GM18867 (cell line): ENCODE data around the gene IL1RAP.
"Not testable (repeated sequence)": the region's sequence is repeated elsewhere in the genome, so short reads cannot be mapped to it uniquely, and the experiment has no call there.

Experiments
- ATAC-seq: cut with Tn5 transposase; IDR thresholded peaks from one replicate; pipeline ENCODE4 v1.9.1; 2021; ENCODE audit warnings: mild to moderate bottlenecking, moderate library complexity; ENCODE audit not compliant: unreplicated experiment

IL1RAP gene

DNA sequence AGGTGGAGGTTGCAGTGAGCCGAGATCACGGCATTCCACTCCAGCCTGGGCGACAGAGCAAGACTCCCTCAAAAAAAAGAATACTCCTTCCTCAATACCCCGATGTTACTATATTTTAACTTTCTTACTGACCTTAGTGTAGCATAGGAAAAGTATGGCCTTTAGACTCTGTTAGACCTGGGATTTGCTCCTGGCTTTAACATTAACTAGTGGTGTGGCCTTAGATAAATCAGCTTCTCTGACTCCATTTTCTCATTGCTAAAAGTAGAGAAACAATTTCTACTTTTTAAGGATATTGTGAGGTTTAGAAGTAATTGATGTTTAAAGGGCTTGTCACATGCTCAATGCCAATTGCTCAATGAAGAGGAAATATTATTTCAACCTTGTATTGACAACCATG, 7.6 kb upstream of the IL1RAP start:
- no peak for ATAC-seq

DNA sequence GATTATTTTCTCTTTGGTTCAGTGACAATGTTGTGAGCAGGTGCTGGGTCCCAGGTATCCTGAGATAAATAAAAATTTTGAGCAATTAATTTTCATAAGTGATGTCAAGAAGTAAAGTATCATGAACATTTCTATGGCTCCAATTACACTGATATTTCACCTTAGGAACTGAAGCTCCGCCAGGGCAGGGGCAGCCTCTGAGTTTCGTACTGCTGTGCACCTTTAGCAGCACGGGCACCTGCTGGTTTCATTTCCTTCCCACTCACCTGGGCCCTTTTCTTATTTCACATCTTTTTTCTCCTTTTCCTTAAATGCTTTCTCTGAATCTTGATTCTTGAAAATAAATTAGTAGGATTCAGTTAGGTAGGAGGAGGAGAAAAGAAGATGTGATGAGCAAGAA, 1.2 kb upstream of the IL1RAP start:
- no peak for ATAC-seq

DNA sequence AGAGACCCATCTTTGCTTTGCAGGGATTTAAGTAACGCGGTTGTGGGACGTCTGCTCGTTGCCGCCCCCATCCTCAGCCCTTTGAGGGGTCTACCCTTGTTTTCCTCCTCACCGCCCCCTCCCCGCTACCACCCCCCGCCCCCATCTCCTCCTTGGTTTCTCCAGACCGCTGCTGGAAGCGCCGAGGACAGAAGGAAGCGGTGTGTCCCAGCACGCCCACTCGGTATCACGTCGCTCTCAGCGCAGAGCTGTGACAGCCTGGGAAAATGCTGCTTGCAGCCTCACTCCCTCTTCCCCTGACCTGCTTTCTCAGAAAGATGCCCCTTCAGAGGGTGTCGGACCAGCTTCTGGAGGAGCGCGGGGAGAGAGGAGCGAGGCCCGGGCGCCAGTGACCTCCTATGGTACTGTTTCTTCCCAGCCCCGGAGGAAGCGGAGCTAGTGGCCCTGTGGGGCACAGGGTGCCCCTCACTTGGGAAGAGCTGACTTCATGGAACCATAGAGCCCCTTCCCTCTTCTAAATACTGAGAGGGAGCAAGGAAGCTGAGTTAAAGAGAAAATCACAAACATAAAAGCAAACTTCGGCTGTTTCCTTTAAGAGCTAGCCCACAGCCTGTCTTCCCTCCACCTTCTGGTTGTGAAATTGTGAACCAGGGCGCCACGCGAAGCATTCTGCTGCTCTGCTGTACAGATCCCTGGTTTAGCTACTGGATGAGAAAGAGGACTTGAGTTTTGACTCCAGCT, 698 bp downstream of the IL1RAP start:
- ATAC-seq = no peak

DNA sequence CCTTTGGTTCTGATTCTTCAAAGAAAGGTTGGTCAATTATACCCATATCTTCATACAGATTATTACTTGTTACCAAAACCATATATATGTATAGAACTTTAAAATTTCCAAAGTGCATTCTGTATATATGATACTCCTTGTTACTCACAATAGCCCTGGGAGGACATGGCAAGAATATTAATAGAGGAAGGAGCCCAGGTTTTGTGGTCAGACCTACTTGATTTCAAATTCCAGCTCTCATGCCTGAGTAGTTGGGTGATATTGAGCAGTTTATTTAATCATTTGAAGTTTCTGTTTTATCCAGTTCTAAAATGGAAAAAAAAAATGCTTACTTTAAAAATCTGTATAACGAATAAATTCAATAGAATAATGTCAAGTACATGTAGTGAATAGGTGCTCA, 2.5 kb downstream of the IL1RAP start:
- no peak for ATAC-seq

DNA sequence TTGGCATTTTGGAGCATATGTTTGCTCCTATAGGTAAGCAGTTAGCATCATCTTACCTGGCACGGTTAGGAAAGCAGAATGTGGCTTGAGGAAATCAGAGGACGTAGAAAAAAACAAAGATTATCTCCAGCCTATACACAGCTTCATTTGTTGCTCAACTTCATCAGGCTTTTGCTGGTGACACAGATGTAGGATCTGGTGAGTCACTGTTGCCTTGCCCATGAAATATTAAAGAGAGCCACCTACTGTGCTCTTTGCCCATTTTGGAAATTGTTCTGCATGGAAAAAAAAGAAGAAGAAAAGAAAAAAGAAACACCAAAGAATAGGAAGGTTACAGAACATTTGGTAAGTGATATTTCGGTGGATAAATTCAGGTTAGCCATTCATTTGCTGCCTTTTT, 3.8 kb downstream of the IL1RAP start:
- no peak for ATAC-seq

DNA sequence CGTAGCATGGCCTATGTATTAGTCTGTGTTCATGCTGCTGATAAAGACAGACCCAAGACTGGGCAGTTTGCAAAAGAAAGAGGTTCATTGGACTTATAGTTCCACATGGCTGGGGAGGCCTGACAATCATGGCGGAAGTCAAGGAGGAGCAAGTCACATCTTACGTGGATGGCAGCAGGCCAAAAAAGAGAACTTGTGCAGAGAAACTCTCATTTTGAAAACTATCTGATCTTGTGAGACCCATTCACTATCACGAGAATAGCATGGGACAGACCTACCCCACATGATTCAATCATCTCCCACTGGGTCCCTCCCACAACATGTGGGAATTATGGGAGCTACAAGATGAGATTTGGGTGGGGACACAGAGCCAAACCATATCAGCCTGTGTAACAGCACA, 4.6 kb downstream of the IL1RAP start:
- ATAC-seq = not testable (repeated sequence)

DNA sequence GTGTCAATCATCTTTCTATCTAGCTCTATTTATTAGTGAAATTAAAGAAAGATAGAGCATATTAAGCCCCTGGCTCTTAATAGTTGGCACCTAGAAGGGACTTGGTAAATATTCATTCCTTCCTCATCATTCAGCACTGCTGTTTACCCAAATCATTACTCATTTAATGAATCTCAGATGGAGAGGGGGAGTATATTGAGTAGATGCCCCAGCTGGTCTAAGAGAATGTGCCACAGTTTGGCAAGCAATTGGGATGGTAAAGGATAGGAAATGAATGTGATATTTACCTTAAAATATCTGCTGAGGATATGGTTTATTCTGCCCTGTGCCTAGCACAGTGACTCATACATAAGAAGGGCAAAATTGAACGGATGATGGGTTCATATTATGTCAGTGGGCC, 6.0 kb downstream of the IL1RAP start:
- no peak for ATAC-seq

DNA sequence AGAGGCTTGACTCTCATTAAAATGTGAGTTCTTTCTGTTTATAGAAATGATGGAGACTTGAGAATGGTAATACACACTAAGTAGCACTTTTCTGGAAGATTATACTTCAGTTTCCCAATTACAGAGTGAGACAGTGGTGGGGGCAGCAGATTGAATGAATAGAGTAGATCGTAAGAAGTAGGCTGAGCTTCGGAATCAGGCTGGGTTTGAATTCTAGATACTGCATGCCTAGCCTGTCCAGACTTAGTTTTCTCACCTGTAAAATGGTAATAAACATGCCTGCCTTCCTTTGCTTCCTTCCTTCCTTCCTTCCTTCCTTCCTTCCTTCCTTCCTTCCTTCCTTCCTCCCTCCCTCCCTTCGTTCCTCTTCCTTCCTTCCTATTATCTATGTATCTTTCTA, 8.1 kb downstream of the IL1RAP start:
- ATAC-seq = no peak

DNA sequence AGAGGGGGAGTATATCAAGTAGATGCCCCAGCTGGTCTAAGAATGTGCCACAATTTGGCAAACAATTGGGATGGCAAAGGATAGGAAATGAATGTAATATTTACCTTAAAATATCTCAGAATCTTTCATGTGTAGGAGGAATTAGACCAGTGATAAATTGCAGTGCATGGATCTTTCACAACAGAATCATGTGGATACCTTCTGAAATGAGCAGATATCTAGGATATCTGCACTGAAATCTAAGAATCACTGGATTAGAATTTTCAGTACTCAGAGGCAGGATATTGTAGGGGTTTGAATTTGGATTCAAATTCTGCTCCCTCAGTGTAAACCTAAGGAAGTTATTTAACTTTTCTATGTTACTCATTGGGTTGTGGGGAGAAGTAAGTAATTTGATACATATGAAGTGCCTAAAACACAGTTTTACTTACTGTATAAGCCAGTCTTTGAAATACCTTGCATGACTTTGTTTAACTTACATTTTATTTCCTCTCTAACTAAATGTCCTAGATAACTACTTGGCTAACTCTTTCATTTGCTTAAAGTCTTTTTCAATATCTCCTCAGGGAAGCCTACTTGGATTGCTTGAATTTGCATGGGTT, 8.8 kb downstream of the IL1RAP start:
- ATAC-seq = no peak

DNA sequence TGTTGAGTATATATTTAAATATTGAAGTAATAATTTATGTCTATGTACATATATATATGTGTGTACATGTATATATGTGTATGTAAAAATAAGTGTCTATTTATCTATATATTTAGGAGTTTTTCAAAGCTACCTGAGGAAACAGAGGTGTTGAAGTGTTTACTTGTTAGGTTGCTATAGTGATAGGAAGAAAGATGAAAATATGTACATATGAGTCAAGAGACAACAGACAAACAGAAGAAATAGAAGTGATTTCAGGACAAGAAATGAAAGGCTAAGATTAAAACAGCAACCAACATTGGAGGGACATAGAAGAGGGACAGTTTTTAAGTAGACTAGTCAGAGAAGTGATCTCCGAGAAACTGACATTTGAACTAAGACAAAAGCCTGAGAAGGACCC, 11.1 kb downstream of the IL1RAP start:
- ATAC-seq = no peak

DNA sequence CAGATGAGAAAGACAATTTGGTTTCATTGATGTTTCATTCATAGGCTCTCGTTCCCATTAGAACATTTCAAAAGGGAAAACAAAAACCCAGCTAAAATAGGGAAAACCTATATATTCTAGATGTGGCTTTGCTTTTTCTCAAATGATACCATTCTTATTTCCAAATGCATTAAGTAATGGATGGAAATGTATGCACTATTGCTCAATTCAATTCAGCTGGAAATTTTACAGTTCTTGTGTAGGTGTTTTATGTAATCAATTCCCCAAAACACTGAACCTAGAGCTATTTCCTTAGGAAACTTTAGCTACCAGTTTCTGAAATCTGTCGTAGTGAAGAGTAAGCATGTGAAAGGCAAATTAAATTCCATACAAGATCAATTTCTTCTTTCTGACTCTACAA, 11.7 kb downstream of the IL1RAP start:
- ATAC-seq = no peak

DNA sequence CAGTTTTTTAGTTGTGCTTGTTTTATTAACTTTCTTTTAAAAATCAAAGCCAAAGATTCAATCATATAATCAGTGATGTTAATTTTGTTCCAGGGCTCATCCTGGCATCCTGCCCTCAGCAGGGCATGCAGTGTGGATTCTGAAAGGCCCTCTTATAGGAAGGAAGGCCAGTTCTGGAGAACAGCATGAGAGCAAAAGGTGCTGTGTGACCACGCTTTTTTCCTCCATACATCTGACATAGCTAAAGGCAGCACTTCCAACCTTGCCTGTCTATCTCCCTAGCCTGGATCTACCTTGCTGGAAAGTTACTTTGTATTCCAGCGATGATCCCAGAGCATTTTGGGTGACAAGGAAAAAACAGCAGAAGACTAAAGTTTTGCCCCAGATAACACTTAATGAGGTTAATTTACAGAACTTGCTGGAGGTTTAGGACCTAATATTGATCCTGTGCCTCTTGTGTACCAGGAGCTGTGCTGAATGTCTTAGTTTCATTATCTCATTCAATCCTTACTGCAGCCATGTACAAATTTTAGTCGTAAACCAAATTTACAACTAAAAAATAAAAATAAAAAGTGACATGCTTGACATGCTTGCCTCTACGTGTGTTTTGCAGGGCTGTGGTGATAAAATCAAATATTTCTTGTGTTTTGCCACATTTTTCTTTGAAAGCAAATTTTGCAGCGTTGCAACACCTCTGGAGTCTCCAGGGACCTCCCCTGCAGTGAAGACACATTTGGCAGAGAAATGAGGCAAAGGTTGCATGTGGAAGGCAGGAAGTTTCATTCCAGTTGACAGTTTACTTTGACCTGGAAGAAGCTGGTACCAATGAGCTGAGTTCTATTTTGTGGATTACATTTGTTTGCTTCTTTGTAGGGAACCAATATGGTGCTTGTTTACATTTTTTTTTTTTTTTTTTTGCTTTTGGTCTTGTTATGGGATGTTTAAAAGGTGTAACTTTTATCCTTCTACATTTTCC, 13.2 kb downstream of the IL1RAP start:
- ATAC-seq = no peak

DNA sequence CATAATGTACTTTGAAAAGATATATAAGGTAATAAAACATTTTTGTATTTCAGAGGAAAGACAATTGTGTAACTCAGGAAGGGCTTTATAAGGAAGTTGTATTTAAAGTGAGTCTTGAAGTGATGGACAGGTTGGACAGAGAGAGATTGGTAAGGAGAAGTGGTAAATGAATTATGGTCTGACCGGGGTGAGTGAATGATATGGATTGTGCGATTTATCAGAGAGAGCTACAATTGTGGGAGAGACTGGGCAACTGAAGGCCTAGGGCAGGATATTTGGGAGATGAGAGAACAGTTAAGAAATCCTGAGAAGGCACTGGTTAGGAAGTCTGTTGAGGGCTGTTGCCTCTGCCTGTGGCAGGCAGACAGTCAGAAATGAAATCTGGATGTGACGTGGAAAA, 14.8 kb downstream of the IL1RAP start:
- no peak for ATAC-seq

DNA sequence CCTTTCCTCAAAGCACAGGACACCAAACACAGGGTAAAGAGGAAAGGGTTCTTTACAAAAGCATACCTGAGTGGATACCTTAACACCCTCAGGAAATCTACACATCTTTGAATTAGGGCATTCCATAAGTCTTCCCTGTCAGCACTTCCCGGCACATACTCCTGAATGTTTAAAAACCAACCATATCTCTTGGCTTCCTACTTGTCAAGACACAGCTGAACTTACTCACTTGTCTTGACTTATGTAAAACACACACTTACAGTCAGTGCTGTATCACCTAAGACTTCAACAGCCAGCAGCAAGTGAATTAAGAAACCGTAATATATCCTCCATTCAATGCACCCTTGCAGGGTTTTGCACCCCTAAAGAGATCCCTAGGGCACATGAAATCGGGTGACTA, 17.5 kb downstream of the IL1RAP start:
- no peak for ATAC-seq

DNA sequence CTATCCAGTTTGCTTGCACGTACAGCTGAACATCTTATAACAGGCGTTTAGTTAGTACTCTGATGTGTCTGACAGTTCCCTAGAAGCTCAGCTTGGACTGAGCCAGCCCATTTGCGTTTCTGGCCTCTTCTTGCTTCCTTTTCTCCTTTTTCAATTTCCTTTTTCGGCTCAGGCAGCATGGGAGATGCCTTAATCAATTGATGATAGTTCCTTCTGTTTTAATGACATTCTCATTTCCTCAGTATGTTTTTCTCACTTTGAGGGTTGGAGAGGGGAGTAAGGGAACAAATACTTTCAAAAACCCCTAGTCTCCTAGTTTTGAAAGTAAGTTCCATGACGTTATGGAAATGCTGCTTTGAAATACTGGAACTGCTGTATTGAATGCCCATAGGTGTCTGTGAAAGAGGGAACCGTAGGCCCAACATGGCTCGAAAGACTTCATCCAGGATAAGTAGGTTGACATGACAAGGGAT, 18.9 kb downstream of the IL1RAP start:
- no peak for ATAC-seq

DNA sequence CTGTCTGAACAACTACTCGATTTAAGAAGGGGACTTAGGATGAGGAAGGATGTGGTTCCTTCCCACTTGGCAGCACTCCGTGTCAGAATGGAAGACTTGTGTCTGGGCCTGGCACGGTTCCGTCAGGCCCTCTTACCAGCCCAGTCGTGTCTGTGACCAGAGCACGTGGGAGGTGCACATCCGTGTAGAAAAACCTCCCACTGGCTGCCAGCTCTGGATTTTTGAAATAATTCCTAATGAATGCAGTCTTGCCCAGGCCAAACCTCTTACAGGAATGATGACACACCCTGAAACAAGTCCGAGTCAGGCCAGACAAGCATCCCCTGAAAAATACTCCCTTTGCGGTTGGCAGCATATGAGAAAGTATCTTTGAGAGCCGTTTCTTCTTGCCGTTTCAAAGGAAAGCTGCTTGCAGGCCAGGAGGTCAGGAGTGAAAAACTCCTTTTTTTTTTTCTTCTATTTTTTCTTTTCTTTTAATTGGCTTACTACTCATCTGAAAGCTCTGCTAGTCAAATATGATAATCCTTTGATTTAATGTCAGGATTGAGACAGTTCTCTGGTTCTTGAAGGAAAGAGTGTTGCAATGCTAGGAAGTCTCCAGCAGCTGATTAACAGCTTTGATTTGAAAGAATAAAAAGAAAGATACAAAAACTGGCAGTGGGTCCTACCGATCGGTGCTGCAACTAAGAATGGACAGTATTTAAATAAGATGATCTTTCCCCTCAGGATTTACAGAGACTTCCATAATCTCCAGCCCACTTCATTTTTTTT, 19.8 kb downstream of the IL1RAP start:
- ATAC-seq = no peak

DNA sequence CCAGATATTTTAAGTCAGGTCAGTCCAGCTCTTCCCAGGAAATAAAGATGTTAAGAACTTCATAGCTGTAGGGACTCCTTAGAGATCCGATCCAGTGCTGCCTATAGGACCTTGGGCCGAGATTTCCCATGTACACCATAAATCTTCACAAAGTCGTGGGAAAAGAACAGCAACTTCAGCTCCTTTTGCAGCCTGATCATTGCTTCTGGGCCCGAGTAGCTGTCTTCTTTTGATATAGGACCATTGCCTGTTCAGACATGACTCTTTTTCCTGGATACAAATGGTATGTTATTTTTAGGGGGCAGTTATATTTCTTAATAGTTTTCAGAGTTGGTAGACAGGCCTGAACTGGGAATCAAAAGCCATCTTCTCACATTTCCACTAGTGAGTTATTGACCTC, 20.5 kb downstream of the IL1RAP start:
- ATAC-seq = no peak

DNA sequence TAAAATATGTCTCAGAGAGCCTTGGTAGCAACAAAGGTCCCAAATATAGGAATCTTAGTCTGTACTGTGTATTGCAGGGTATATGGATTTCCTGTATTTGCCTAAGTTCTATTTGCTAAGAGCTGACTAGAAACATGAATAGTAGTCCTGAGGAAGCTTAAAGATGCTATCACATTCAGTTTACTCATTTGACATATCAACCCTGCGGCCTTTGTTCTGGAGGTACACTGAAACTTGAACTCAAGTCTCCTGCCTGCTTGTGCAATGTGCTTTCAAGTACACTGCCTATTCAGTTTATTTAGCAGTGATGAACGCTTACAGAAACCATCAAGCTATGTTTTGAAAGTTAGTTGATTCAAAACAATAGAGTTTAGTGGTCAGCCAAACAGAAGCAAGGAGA, 21.1 kb downstream of the IL1RAP start:
- ATAC-seq = no peak

DNA sequence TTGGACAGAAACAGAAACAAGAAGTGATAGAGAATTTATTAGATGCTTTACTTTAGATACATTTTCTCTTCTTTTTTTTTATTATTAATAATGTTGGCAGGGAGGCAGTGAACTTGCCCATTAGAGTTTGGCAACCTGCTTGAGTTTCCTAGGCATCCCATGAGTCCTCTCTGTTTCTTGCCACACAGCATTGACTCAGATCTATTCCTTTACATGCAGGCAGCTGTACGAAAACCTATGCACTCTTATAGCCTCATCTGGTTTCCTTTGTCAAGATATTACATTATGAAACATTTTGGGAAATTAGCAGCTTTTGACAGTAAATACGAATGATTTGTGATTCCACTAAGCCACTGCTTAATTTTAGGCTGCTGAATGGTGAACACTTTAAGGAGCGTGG, 23.3 kb downstream of the IL1RAP start:
- ATAC-seq = no peak

DNA sequence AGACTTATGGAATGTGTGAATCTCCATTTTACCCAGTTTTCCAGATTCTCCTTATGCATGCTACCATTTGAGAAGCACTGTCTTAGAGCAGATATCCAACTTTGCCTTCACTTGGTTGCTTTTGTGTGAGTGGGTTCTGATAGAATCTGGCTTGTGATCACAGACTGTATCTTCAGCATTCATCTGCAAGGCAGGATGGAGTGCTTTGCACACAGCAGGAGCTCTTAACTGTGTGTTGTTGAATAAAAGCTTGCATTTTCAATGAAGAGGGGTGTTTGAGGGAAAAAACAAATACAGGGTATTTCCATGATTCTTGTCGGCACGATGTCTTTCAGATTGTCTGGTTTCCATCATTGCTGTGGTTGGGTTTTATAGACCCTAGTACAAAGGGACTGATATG, 24.4 kb downstream of the IL1RAP start:
- ATAC-seq = no peak

DNA sequence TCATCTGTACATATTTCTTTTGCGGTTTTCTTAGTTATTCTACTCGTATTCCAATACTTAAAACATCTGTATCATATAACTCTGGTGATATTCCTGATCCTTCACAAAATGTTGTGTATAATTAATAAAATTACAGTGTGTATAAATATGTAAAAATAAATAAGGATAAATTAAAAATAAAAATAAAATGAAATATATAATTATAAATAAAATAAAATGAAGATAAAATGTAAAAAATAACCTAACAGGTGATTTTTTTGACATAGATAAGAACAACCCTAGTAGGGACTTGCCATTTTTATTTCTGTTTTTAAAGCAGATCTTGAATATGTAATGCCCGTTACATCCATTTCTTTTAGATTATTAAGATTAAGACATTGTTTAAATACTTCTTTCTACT, 25.6 kb downstream of the IL1RAP start:
- ATAC-seq = no peak
